ENCODE results near the gene NPDC1.
A peak's percentile ranks its signal among the peaks of the same experiment; 100 is the strongest.

Gene NPDC1

DNA sequence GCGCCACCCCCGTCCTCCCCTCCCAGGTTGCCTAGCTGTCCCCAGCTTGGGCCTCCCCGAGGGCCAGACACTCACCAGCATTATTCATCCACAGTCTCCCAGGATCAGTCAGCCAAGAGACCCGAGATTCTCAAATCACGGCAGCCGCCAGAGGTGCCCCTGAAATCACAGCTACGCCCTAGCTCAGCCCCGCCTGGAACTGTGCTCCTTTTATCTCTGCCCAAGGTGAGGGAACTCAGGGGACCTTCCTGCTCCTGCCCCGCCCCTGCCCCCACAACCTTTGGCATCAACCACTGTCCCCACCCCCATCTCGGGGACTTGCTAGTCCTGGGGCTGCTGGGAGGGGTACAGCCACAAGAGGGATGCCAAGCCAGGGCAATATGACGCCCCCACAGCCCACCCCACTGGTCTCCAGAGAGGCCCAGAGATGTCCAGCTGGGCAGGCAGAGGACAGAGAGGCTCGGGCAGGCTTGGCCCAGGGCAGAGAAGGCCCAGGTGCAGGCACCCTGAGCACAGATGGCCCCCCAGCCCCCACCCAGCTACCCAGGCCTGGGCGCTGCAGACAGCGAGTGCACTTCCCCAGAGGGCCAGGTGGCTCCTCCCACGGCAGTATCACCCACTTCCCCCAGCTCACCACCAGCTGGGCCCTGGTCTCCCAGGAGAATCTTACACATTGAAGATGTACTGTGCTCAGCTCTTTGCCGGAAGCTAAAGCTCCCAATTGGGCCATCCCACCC lies 13.9 kb downstream of the NPDC1 start, which contains the start of gene FUT7:
Gene FUT7 (minus strand): TSS at position 185 of the 737 bp plus-strand sequence. CDS start 97 bp downstream, at position 88.
- H3K27ac Mint-ChIP-seq = peak within 1 kb of the TSS; percentile 72
- H3K36me3 Mint-ChIP-seq (ENCODE audit: low read depth) = no peaks in the 10 kb centered on the region
- H3K9me3 Mint-ChIP-seq = no peaks in the 10 kb centered on the region
- no peaks in the 10 kb centered on the region for H3K27me3 Mint-ChIP-seq
- DNase-seq = peak; percentile 60
- H3K4me1 Mint-ChIP-seq (ENCODE audit: low read depth) = peaks cover 57% of the 10 kb centered on the region
- H3K4me3 Mint-ChIP-seq = peak within 1 kb of the TSS; percentile 47

DNA sequence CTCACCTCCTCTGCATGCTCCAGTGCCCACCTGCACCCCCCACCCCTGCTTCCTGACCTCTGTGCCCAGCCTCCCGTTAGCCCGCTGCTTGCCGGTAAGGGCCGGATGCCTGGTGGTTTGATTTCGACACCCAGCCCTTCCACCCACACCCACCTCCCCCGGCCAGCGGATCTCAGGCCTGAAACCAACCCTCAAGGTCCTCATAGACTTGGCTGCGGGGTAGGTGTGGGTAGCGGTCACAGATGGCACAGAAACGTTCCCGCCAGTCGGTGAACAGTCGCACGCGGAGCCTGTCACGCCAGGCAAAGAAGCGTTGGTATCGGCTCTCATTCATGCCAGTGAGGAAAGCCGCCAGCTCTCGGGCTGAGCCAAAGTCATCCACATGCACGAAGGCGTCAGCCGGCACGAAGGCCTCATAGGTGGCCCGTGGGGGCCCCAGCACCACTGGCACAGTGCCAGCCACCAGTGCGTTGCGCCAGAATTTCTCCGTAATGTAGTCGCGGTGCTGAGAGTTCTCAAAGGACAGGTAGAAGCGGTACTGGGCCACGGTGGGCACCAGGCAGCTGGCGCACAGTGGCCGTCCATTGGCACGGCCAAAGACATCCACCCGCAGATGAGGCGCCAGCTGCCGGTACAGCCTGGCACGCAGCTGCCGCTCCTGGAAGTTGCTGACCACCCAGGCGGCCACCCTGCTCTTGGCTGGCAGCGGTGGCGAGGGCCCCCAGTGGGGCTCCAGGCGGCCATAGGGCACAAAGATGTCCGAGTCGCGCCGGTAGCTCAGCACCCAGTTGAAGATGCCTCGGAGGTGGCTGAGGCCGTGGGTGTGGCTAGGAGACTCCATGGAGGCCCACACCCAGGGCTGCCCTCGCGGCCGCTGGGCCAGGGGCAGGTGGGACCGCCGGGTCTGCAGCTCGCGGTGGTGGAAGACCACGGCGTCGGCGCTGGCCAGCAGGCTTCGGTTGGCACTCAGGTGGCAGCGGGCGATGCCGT lies 15.1 kb downstream of the NPDC1 start:
- H3K27me3 Mint-ChIP-seq = no peaks in the 10 kb centered on the region
- no peaks in the 10 kb centered on the region for H3K36me3 Mint-ChIP-seq (ENCODE audit: low read depth)
- peaks cover 64% of the 10 kb centered on the region for H3K4me1 Mint-ChIP-seq (ENCODE audit: low read depth)
- peak overlapping the region; percentile 47 for H3K4me3 Mint-ChIP-seq
- H3K9me3 Mint-ChIP-seq = no peaks in the 10 kb centered on the region
- H3K27ac Mint-ChIP-seq = peak overlapping the region; percentile 72
- peak; percentile 73 for DNase-seq

DNA sequence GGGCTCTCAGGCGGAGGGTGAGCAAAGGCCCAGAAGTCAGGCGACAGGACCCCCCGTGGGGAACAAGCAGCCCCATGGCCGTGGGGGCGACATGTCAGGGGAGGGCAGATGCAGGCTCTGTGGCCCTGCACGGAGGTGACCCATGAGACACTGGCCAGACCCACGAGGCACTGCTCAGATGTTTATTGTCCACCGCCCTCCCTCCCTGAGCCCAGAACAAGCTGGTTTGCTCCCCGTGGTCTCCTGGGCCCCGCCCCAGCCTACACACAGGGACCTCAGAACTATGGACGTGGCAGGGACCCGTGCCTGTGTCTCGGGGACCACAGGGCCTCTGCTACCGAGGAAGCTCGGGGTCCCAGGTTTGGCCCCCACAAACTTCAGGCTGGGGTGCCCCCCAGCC lies 16.0 kb downstream of the NPDC1 start:
- H3K27ac Mint-ChIP-seq = peak overlapping the region; percentile 72
- no peak for DNase-seq
- no peaks in the 10 kb centered on the region for H3K36me3 Mint-ChIP-seq (ENCODE audit: low read depth)
- no peaks in the 10 kb centered on the region for H3K9me3 Mint-ChIP-seq
- peak overlapping the region; percentile 47 for H3K4me3 Mint-ChIP-seq
- peaks cover 60% of the 10 kb centered on the region for H3K4me1 Mint-ChIP-seq (ENCODE audit: low read depth)
- H3K27me3 Mint-ChIP-seq = no peaks in the 10 kb centered on the region

DNA sequence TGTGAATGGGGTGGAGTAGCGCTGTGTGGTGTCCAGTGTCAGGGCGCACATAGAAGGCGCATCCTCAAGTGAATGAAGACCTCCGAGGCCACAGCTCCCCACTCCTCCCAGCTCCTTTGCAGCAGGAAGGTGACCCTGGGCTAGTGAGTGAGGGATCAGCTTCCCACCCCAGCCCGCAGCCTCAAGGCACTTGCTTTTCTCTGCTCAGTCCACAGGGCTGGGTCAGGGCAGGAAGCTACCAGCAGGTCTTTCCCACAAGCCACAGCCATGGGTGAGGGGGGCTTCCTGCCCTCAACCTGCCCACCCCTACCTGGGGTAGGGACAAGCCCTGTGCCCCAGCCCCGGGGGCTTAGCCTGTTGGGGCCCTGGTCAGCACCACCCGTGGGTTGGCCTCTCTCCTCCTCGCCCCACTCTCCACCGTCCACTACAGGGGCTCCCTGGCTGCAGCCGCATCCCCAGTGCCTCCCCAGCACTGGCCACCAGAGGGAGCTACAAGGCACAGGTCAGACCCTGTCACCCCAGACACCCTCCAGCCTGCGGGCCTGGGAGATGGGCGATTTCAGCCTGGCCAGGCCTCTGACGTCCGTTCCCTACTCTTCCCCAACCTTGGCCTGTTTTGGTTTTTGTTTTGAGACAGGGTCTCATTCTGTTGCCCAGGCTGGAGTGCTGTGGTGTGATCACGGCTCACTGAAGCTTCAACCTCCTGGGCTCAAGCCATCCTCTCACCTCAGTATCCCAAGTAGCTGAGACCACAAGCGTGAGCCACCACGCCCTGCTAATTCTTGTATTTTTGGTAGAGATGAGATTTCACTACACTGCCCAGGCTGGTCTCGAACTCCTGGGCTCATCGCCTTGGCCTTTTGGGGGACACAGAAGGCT lies 16.7 kb downstream of the NPDC1 start:
- Mint-ChIP-seq H3K27ac (peak overlapping the region; percentile 68), H3K9me3 (no peaks in the 10 kb centered on the region), H3K36me3 (ENCODE audit: low read depth) (no peaks in the 10 kb centered on the region), H3K27me3 (no peaks in the 10 kb centered on the region), H3K4me1 (ENCODE audit: low read depth) (peaks cover 53% of the 10 kb centered on the region), H3K4me3 (peak overlapping the region; percentile 61)
- peak; percentile 87 for DNase-seq

DNA sequence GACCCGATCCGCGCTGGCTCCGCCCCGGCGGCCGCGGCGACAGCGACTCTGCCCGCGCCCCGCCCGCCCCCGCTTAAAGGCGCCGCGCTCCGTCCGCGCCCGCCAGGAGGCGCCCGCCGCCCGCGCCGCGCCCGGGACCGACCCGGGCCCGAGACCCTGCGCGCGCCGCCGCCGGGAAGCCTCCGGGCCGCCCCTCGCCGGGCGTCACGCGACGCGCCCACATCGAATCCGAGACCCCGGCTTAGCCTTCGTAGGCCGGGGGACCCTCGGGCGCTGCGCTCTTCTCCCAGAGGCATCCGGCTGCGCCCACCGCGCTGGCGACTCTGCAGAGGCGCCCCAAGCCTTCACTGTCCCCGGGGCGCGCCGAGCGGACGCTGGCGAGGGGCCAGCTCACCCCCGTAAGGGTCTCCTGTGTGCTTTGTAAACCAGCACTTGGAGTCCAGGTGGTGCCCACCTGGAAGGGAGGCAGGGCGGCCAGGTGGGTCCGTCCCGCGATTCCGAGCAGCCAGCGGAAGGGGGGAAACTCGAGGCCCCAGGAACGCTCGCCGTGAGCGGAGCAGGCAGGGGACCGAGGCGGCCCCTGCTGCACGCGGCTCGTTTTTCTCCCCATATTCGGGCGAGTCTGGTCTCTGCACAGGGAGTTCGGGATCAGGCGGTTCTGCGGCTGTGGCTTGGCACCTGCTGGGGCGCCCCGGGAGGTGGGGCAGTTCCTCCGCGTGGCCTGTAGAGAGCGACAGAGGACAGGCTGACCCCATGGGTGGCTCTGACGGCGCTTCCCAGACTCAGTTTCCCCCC lies 17.5 kb downstream of the NPDC1 start:
- no peaks in the 10 kb centered on the region for H3K9me3 Mint-ChIP-seq
- H3K36me3 Mint-ChIP-seq (ENCODE audit: low read depth) = no peaks in the 10 kb centered on the region
- peak; percentile 82 for DNase-seq
- H3K27me3 Mint-ChIP-seq = no peaks in the 10 kb centered on the region
- H3K4me1 Mint-ChIP-seq (ENCODE audit: low read depth) = peaks cover 48% of the 10 kb centered on the region
- peak overlapping the region; percentile 22 for H3K27ac Mint-ChIP-seq
- H3K4me3 Mint-ChIP-seq = peak overlapping the region; percentile 61

DNA sequence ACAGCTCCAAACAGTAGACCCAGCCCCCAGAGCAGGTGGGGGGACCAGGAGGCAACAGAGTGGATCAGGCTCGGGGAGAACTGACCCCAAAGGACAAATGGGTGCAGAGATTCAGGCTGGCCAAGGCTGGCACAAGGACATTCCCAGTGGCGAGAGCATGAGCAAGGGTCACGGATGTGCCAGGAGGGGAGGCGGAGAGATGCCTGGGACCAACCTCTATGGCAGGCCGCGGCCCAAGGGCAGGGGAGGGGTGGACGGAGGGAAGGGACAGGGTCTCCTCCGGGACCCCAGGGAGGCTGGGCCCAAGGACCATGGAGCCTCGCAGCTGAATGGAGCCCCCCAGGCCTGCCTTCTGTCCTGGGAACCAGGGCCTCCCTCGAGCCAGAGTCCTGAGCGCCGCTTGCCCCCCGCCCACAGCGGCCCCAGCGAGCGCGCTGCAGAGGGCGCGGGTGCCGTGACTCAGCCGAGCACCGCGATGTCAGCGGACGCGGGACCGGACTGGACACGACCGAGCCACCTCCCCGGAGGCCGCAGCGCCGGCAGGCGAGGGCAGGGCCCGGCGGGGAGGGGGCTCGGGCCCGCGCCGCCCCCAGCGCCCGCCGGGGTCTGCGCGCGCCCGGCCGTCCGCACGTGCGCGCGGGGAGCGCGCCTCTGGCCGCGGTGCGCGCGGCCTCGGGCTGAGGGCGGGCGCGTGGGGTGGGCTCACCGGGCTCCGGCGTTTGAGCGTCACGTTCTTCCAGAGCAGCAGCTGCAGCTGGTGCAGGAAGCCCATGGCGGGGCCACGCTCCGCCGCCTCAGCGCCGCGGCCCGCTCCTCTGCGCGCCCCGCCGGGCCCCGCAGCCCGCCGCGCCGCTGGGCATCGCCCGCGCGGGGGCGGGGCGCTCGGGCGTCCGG lies 18.4 kb downstream of the NPDC1 start, which contains the start of gene ABCA2:
Gene ABCA2 (minus strand): TSS at position 869 of the 894 bp plus-strand sequence. CDS start 97 bp downstream, at position 772.
- peak; percentile 45 for DNase-seq
- Mint-ChIP-seq H3K27ac (peak within 1 kb of the TSS; percentile 74), H3K4me3 (peak within 1 kb of the TSS; percentile 71), H3K36me3 (ENCODE audit: low read depth) (no peaks in the 10 kb centered on the region), H3K9me3 (no peaks in the 10 kb centered on the region), H3K4me1 (ENCODE audit: low read depth) (peaks cover 45% of the 10 kb centered on the region), H3K27me3 (no peaks in the 10 kb centered on the region)

DNA sequence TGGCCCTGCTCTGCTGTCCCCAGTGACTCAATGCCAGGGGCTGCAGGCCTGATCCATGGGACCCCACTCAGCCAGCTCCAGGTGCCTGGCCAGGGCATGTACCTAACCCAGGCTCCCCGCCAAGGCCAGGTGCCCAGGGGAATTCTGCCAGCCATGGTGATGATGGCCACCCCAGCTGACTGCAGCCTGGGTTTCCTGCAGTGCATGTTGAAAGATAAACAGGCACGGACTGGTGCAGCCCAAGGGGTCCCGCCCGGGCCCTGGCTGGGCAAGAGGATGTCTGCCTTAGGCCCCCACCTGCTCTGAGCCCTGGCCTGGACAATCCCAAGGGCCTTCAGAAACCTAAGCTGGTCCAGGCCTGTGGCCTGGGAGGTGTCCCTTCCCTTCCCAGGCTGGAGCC lies 19.1 kb downstream of the NPDC1 start:
- Mint-ChIP-seq H3K27me3 (no peaks in the 10 kb centered on the region), H3K4me3 (peak overlapping the region; percentile 71), H3K36me3 (ENCODE audit: low read depth) (no peaks in the 10 kb centered on the region), H3K4me1 (ENCODE audit: low read depth) (peaks cover 39% of the 10 kb centered on the region), H3K9me3 (no peaks in the 10 kb centered on the region), H3K27ac (no peak overlapping the region)
- DNase-seq = peak; percentile 41

DNA sequence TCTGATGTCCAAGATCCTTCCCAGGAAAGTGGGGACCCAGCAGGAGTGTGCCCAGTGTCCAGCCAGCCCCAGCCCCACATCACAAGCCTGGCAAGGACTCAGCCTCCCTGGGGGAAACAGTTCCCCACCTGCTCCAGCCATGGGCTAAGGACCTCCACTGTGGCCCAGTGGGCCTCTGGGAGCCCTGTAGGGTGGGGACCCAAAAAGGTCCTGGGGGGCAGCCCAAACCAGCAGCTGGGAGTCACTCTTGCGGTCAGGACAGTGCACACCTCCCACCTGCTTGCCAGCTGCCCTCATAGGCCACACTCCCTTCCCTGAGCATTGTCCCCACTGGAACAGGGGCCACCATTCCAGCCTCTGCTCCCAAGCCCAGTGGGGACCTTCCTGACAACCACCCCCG lies 19.6 kb downstream of the NPDC1 start:
- no peak for DNase-seq
- no peaks in the 10 kb centered on the region for H3K27me3 Mint-ChIP-seq
- no peaks in the 10 kb centered on the region for H3K9me3 Mint-ChIP-seq
- H3K4me1 Mint-ChIP-seq (ENCODE audit: low read depth) = peaks cover 36% of the 10 kb centered on the region
- no peaks in the 10 kb centered on the region for H3K36me3 Mint-ChIP-seq (ENCODE audit: low read depth)
- H3K27ac Mint-ChIP-seq = no peak overlapping the region
- no peak overlapping the region for H3K4me3 Mint-ChIP-seq

DNA sequence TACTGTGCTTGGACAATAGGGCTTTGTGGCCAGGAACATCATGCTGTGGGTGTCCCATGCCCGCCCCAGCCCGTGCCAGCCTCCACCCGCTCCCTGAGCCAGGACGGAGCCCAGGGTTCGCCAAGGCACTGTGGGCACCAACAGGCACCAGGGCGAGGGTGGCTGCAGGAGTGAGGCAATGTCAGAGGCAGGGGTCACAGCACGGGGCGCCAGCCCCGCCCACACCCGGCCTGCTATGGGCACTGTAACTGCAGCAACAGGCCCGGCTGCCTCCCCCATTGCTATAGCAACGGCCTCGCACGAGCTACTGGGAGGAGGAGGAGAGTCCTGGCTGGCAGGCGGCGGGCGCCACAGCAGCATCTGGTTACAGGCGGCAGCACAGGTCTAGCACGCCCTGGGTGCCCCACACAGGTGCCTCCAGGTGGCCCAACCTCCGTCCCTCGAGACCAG lies 20.4 kb downstream of the NPDC1 start:
- no peak for DNase-seq
- no peak overlapping the region for H3K4me3 Mint-ChIP-seq

DNA sequence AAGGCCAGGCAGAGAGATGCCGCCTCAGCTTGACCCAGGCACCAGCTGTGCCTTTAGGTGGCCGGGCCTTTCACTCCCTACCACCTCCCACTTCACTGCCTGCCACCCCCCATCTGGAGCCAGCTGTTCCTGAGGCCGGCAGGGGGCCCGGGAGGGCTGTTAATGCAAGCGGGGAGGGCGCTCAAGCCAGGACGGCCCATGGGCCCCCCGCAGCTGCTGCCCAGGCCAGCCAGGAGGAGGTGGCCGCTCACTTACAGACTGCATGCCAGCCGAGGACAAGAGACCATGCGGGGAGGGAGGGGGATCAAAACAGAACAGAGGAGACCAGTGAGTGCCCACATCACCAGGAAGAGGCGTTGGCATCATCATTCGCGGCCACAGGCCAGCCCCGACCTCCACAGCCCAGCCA lies 22.4 kb downstream of the NPDC1 start:
- Mint-ChIP-seq H3K9me3 (no peaks in the 10 kb centered on the region), H3K27ac (no peak overlapping the region), H3K36me3 (ENCODE audit: low read depth) (no peaks in the 10 kb centered on the region)

More for the DNA sequence above, 20.4 kb downstream of the NPDC1 start:
- peaks cover 31% of the 10 kb centered on the region for H3K4me1 Mint-ChIP-seq (ENCODE audit: low read depth)
- no peaks in the 10 kb centered on the region for H3K9me3 Mint-ChIP-seq
- H3K27ac Mint-ChIP-seq = no peak overlapping the region
- H3K27me3 Mint-ChIP-seq = no peaks in the 10 kb centered on the region
- H3K36me3 Mint-ChIP-seq (ENCODE audit: low read depth) = no peaks in the 10 kb centered on the region

DNA sequence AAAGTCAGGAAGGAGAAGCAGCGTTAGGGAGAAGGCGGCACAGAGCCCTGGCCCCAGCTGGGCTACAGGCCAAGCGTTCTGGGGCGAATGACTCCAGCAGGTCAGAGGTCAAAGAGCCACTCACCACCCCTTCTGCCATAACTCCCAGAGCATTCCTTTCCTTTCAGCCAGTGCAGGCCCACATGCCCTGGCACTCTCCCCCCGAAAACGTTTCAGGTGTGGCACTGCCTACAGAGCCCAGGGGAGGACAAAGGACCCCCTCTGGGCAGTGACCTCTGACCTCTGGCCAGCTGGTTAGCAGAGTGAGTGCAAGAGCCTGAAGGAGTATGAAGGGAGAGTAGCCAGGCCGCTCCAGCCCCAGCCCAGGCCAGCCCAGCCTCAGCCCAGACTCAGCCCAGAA lies 22.8 kb downstream of the NPDC1 start:
- no peak overlapping the region for H3K27ac Mint-ChIP-seq

More for the DNA sequence above, 22.4 kb downstream of the NPDC1 start:
- Mint-ChIP-seq H3K4me1 (ENCODE audit: low read depth) (peaks cover 11% of the 10 kb centered on the region), H3K27me3 (no peaks in the 10 kb centered on the region), H3K4me3 (no peak overlapping the region)
- no peak for DNase-seq

DNA sequence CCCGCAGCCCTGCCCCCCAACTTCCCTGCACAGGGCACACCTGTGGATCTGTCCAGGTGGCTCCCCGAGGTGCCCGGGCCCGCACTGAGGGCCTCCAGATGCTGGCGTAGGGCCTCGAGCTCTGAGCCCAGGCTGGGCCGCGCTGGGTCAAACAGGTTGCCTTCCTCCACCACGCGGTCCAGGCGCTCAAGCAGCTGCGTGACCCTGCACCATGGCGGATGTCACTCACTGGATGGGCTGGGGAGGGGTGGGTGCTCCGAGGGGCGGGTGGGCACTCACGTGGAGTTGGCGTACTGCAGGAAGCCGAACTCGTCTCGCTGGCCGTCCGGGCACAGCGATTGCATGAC lies 23.3 kb downstream of the NPDC1 start:
- H3K27me3 Mint-ChIP-seq = no peaks in the 10 kb centered on the region
- H3K4me1 Mint-ChIP-seq (ENCODE audit: low read depth) = peaks cover 10% of the 10 kb centered on the region
- no peaks in the 10 kb centered on the region for H3K36me3 Mint-ChIP-seq (ENCODE audit: low read depth)
- no peak overlapping the region for H3K27ac Mint-ChIP-seq
- no peak overlapping the region for H3K4me3 Mint-ChIP-seq
- no peak for DNase-seq
- H3K9me3 Mint-ChIP-seq = no peaks in the 10 kb centered on the region

More for the DNA sequence above, 22.8 kb downstream of the NPDC1 start:
- Mint-ChIP-seq H3K4me3 (no peak overlapping the region), H3K27me3 (no peaks in the 10 kb centered on the region), H3K36me3 (ENCODE audit: low read depth) (no peaks in the 10 kb centered on the region), H3K9me3 (no peaks in the 10 kb centered on the region), H3K4me1 (ENCODE audit: low read depth) (peaks cover 10% of the 10 kb centered on the region)
- DNase-seq = no peak
